Measurements from ENCODE around the gene MCCC1. TPM values are rescaled to one million over a fixed set of nuclear protein-coding genes. Genes with fewer than 3 reads are reported as not detected.

The MCCC1 gene
- total and polyA plus RNA-seq, 2 of the 13 experiments (the other 11 are each of a cell fraction or from before 2014, with no cell fraction given) = 11.7 to 30.1 TPM

GRCh38 chr3:183099026-183099837 lies at the start of gene MCCC1 (continued):
- TF ChIP-seq KMT2A (CRISPR knock-in tag; IDR thresholded peaks at IDR 0.05) (peak; percentile 94), ZNF232 (CRISPR knock-in tag; IDR thresholded peaks at IDR 0.05; ENCODE audit: borderline replicate concordance) (peak; percentile 50; the same call in 1 of the 2 replicates), REST (IDR thresholded peaks at IDR 0.05; ENCODE audit: borderline replicate concordance in 1 of 2, low read depth in 1 of 2, low read length in 2 of 2) (peak in 1 of 2 experiments; percentile 20; a peak in 1 of 4 replicates), ZNF343 (CRISPR knock-in tag; IDR thresholded peaks at IDR 0.05) (peak; percentile 77; the same call in 1 of the 2 replicates), ZNF335 (CRISPR knock-in tag; IDR thresholded peaks at IDR 0.05) (no peak), PTBP1 (IDR thresholded peaks at IDR 0.05; ENCODE audit: low read depth, low read length, poor library complexity, severe bottlenecking) (no peak), MED1 (CRISPR knock-in tag; IDR thresholded peaks at IDR 0.05) (peak; percentile 75), ERF (CRISPR knock-in tag; IDR thresholded peaks at IDR 0.05) (0 out of 2 replicates have a peak, but pooled peaks have one; percentile 38), RFX1 (IDR thresholded peaks at IDR 0.05) (no peak), MXD4 (CRISPR knock-in tag; IDR thresholded peaks at IDR 0.05) (peak; percentile 97), CSRNP2 (CRISPR knock-in tag; conservative IDR thresholded peaks at IDR 0.05; ENCODE audit: low read depth) (no peak), POLR2A (IDR thresholded peaks at IDR 0.05; ENCODE audit: insufficient read depth in 1 of 2, low read depth in 2 of 2, low read length in 2 of 2) (peak; percentile 73 to 86), ATF1 (CRISPR knock-in tag; IDR thresholded peaks at IDR 0.05) (no peak), ZKSCAN5 (CRISPR knock-in tag; IDR thresholded peaks at IDR 0.05) (no peak), NCOA1 (CRISPR knock-in tag; IDR thresholded peaks at IDR 0.05) (no peak), BRCA1 (CRISPR knock-in tag; IDR thresholded peaks at IDR 0.05) (no peak)
- TF ChIP-seq, protein P1, sequence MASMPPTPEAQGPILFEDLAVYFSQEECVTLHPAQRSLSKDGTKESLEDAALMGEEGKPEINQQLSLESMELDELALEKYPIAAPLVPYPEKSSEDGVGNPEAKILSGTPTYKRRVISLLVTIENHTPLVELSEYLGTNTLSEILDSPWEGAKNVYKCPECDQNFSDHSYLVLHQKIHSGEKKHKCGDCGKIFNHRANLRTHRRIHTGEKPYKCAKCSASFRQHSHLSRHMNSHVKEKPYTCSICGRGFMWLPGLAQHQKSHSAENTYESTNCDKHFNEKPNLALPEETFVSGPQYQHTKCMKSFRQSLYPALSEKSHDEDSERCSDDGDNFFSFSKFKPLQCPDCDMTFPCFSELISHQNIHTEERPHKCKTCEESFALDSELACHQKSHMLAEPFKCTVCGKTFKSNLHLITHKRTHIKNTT (CRISPR knock-in tag; IDR thresholded peaks at IDR 0.05) = no peak
- TF ChIP-seq, protein P2, sequence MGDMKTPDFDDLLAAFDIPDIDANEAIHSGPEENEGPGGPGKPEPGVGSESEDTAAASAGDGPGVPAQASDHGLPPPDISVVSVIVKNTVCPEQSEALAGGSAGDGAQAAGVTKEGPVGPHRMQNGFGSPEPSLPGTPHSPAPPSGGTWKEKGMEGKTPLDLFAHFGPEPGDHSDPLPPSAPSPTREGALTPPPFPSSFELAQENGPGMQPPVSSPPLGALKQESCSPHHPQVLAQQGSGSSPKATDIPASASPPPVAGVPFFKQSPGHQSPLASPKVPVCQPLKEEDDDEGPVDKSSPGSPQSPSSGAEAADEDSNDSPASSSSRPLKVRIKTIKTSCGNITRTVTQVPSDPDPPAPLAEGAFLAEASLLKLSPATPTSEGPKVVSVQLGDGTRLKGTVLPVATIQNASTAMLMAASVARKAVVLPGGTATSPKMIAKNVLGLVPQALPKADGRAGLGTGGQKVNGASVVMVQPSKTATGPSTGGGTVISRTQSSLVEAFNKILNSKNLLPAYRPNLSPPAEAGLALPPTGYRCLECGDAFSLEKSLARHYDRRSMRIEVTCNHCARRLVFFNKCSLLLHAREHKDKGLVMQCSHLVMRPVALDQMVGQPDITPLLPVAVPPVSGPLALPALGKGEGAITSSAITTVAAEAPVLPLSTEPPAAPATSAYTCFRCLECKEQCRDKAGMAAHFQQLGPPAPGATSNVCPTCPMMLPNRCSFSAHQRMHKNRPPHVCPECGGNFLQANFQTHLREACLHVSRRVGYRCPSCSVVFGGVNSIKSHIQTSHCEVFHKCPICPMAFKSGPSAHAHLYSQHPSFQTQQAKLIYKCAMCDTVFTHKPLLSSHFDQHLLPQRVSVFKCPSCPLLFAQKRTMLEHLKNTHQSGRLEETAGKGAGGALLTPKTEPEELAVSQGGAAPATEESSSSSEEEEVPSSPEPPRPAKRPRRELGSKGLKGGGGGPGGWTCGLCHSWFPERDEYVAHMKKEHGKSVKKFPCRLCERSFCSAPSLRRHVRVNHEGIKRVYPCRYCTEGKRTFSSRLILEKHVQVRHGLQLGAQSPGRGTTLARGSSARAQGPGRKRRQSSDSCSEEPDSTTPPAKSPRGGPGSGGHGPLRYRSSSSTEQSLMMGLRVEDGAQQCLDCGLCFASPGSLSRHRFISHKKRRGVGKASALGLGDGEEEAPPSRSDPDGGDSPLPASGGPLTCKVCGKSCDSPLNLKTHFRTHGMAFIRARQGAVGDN (CRISPR knock-in tag; IDR thresholded peaks at IDR 0.05) = peak; percentile 95
- TF ChIP-seq, protein P3, sequence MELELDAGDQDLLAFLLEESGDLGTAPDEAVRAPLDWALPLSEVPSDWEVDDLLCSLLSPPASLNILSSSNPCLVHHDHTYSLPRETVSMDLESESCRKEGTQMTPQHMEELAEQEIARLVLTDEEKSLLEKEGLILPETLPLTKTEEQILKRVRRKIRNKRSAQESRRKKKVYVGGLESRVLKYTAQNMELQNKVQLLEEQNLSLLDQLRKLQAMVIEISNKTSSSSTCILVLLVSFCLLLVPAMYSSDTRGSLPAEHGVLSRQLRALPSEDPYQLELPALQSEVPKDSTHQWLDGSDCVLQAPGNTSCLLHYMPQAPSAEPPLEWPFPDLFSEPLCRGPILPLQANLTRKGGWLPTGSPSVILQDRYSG (CRISPR knock-in tag; IDR thresholded peaks at IDR 0.05) = no peak

All from HepG2 (cell line).